ENCODE measurements around the gene PLB1. TPM values are rescaled to one million over a fixed set of nuclear protein-coding genes. Genes with fewer than 3 reads are reported as not detected.

The PLB1 gene
- total RNA-seq, 2 experiments from 2014 or later: 0.30 to 0.43 TPM

GRCh38 chr2:28626376-28626775, 130.5 kb downstream of the PLB1 start:
- H3K4me1 Mint-ChIP-seq: peaks cover 61% of the 10 kb centered on the region
- no peak for ATAC-seq (ENCODE audit: low read depth)
- H3K9me3 Mint-ChIP-seq: no peaks in the 10 kb centered on the region
- DNase-seq: no peak
- peak overlapping the region; percentile 52 for H3K27ac Mint-ChIP-seq
- no peaks in the 10 kb centered on the region for H3K27me3 Mint-ChIP-seq
- H3K36me3 Mint-ChIP-seq: no peaks in the 10 kb centered on the region
- POLR2A ChIA-PET: interaction anchor here (2.4 to 3.7 kb wide), 2 partner anchors 13 to 125 kb away, joined by 10 to 24 read pairs; partner anchors contain the start of gene PPP1CB
- no peak overlapping the region for H3K4me3 Mint-ChIP-seq

- DNase-seq (peak; percentile 17), ATAC-seq (ENCODE audit: low read depth) (no peak)
- Mint-ChIP-seq H3K36me3 (no peaks in the 10 kb centered on the region), H3K27ac (no peak overlapping the region), H3K9me3 (no peaks in the 10 kb centered on the region), H3K27me3 (no peaks in the 10 kb centered on the region), H3K4me3 (no peak overlapping the region), H3K4me1 (peaks cover 55% of the 10 kb centered on the region)
- POLR2A ChIA-PET: no interaction called here
Observed at GRCh38 chr2:28626891-28627421, 131.1 kb downstream of the PLB1 start.

GRCh38 chr2:28627722-28628480, 132.0 kb downstream of the PLB1 start:
- Mint-ChIP-seq H3K36me3 (no peaks in the 10 kb centered on the region), H3K4me1 (peaks cover 48% of the 10 kb centered on the region), H3K4me3 (peak overlapping the region; percentile 23), H3K9me3 (no peaks in the 10 kb centered on the region), H3K27me3 (no peaks in the 10 kb centered on the region), H3K27ac (peak overlapping the region; percentile 70)
- POLR2A ChIA-PET: no interaction called here
- peak; percentile 29 for ATAC-seq (ENCODE audit: low read depth)
- DNase-seq: peak; percentile 31

- peaks cover 42% of the 10 kb centered on the region for H3K4me1 Mint-ChIP-seq
- POLR2A ChIA-PET: no interaction called here
- H3K9me3 Mint-ChIP-seq: no peaks in the 10 kb centered on the region
- no peaks in the 10 kb centered on the region for H3K36me3 Mint-ChIP-seq
- peak; percentile 24 for DNase-seq
- H3K4me3 Mint-ChIP-seq: no peak overlapping the region
- ATAC-seq (ENCODE audit: low read depth): no peak
- no peaks in the 10 kb centered on the region for H3K27me3 Mint-ChIP-seq
- H3K27ac Mint-ChIP-seq: no peak overlapping the region
Observed at GRCh38 chr2:28628506-28628905, 132.6 kb downstream of the PLB1 start.

GRCh38 chr2:28628987-28629386, 133.1 kb downstream of the PLB1 start:
- POLR2A ChIA-PET: no interaction called here
- no peaks in the 10 kb centered on the region for H3K27me3 Mint-ChIP-seq
- H3K27ac Mint-ChIP-seq: no peak overlapping the region
- no peaks in the 10 kb centered on the region for H3K36me3 Mint-ChIP-seq
- H3K4me3 Mint-ChIP-seq: no peak overlapping the region
- no peaks in the 10 kb centered on the region for H3K9me3 Mint-ChIP-seq
- H3K4me1 Mint-ChIP-seq: peaks cover 40% of the 10 kb centered on the region
- DNase-seq (peak; percentile 24), ATAC-seq (ENCODE audit: low read depth) (no peak)

- Mint-ChIP-seq H3K9me3 (no peaks in the 10 kb centered on the region), H3K4me1 (peaks cover 30% of the 10 kb centered on the region), H3K36me3 (no peaks in the 10 kb centered on the region), H3K27ac (no peak overlapping the region), H3K4me3 (no peak overlapping the region), H3K27me3 (no peaks in the 10 kb centered on the region)
- ATAC-seq (ENCODE audit: low read depth): no peak
- POLR2A ChIA-PET: interaction anchor here (1.1 kb wide), 1 partner anchor 17 kb away, joined by 5 read pairs; no protein-coding TSS in a partner anchor
- DNase-seq: peak; percentile 6
Observed at GRCh38 chr2:28629910-28630309, 134.1 kb downstream of the PLB1 start.

- H3K27ac Mint-ChIP-seq: no peak overlapping the region
- POLR2A ChIA-PET: interaction anchor here (1.1 kb wide), 1 partner anchor 17 kb away, joined by 5 read pairs; no protein-coding TSS in a partner anchor
- H3K27me3 Mint-ChIP-seq: no peaks in the 10 kb centered on the region
- peaks cover 26% of the 10 kb centered on the region for H3K4me1 Mint-ChIP-seq
- H3K4me3 Mint-ChIP-seq: no peak overlapping the region
- ATAC-seq (ENCODE audit: low read depth): no peak
- H3K36me3 Mint-ChIP-seq: no peaks in the 10 kb centered on the region
- no peak for DNase-seq
- no peaks in the 10 kb centered on the region for H3K9me3 Mint-ChIP-seq
Observed at GRCh38 chr2:28630341-28630740, 134.5 kb downstream of the PLB1 start.

GRCh38 chr2:28631514-28632206, 135.8 kb downstream of the PLB1 start:
- DNase-seq: no peak
- H3K4me3 Mint-ChIP-seq: no peak overlapping the region
- no peaks in the 10 kb centered on the region for H3K9me3 Mint-ChIP-seq
- H3K27me3 Mint-ChIP-seq: no peaks in the 10 kb centered on the region
- H3K36me3 Mint-ChIP-seq: no peaks in the 10 kb centered on the region
- peaks cover 15% of the 10 kb centered on the region for H3K4me1 Mint-ChIP-seq
- POLR2A ChIA-PET: interaction anchor here (0.7 kb wide), 1 partner anchor 11 kb away, joined by 3 read pairs; no protein-coding TSS in a partner anchor
- ATAC-seq (ENCODE audit: low read depth): no peak
- no peak overlapping the region for H3K27ac Mint-ChIP-seq

- Mint-ChIP-seq H3K27ac (no peak overlapping the region), H3K4me1 (peaks cover 5% of the 10 kb centered on the region), H3K4me3 (no peak overlapping the region), H3K9me3 (no peaks in the 10 kb centered on the region), H3K36me3 (no peaks in the 10 kb centered on the region), H3K27me3 (no peaks in the 10 kb centered on the region)
- POLR2A ChIA-PET: no interaction called here
- DNase-seq (no peak), ATAC-seq (ENCODE audit: low read depth) (no peak)
Observed at GRCh38 chr2:28632791-28633190, 136.9 kb downstream of the PLB1 start.

GRCh38 chr2:28633204-28633603, 137.3 kb downstream of the PLB1 start:
- Mint-ChIP-seq H3K36me3 (no peaks in the 10 kb centered on the region), H3K27ac (no peak overlapping the region), H3K27me3 (no peaks in the 10 kb centered on the region), H3K4me1 (peaks cover 4% of the 10 kb centered on the region), H3K4me3 (no peak overlapping the region), H3K9me3 (no peaks in the 10 kb centered on the region)
- POLR2A ChIA-PET: no interaction called here
- DNase-seq: no peak
- no peak for ATAC-seq (ENCODE audit: low read depth)

- no peaks in the 10 kb centered on the region for H3K9me3 Mint-ChIP-seq
Observed at GRCh38 chr2:28633746-28634145, 137.9 kb downstream of the PLB1 start.

GRCh38 chr2:28635191-28635611, 139.3 kb downstream of the PLB1 start:
- ATAC-seq (ENCODE audit: low read depth) (no peak), DNase-seq (no peak)
- Mint-ChIP-seq H3K4me1 (peaks cover 8% of the 10 kb centered on the region), H3K27me3 (peaks cover 2% of the 10 kb centered on the region), H3K9me3 (no peaks in the 10 kb centered on the region), H3K27ac (no peak overlapping the region), H3K36me3 (no peaks in the 10 kb centered on the region), H3K4me3 (no peak overlapping the region)
- POLR2A ChIA-PET: no interaction called here

More at GRCh38 chr2:28633746-28634145, 137.9 kb downstream of the PLB1 start:
- peaks cover 4% of the 10 kb centered on the region for H3K4me1 Mint-ChIP-seq
- DNase-seq (no peak), ATAC-seq (ENCODE audit: low read depth) (no peak)
- no peak overlapping the region for H3K27ac Mint-ChIP-seq
- H3K4me3 Mint-ChIP-seq: no peak overlapping the region
- H3K27me3 Mint-ChIP-seq: no peaks in the 10 kb centered on the region
- POLR2A ChIA-PET: no interaction called here
- no peaks in the 10 kb centered on the region for H3K36me3 Mint-ChIP-seq

- no peak overlapping the region for H3K27ac Mint-ChIP-seq
- H3K27me3 Mint-ChIP-seq: peaks cover 4% of the 10 kb centered on the region
- ATAC-seq (ENCODE audit: low read depth): no peak
- no peak overlapping the region for H3K4me3 Mint-ChIP-seq
- no peaks in the 10 kb centered on the region for H3K36me3 Mint-ChIP-seq
- POLR2A ChIA-PET: interaction anchor here (0.7 kb wide), 1 partner anchor 10 kb away, joined by 10 read pairs; no protein-coding TSS in a partner anchor
- H3K4me1 Mint-ChIP-seq: peaks cover 8% of the 10 kb centered on the region
- no peaks in the 10 kb centered on the region for H3K9me3 Mint-ChIP-seq
- no peak for DNase-seq
Observed at GRCh38 chr2:28636491-28636890, 140.6 kb downstream of the PLB1 start.
